Measurements from ENCODE around the gene HMGCL. TPM values are rescaled to one million over a fixed set of nuclear protein-coding genes. Genes with fewer than 3 reads are reported as not detected.

The HMGCL gene
- total and polyA plus RNA-seq, 12 donors: 38.8 to 134 (median 84.1) TPM

- no peak overlapping the region for H3K4me3 ChIP-seq
- H3K27me3 ChIP-seq: no peaks in the 10 kb centered on the region
- intact Hi-C loops (cut with DNase I): loop anchor here in 1 of 2 donors (10.0 kb wide), 1 partner anchor 143 kb away; the partner anchor contains the start of gene CNR2
- peak; percentile 75 to 91 (median 86) for TF ChIP-seq CTCF (IDR thresholded peaks at IDR 0.05)
- TF ChIP-seq POLR2A (IDR thresholded peaks at IDR 0.05): no peak
- WGBS, 4 donors: 14 to 16% (median 14%) methylated on average over 9 to 14 of the region's 14 CpGs
- H3K4me1 ChIP-seq (replicated peaks in 1 of 2): peaks cover under 1 to 8% of the 10 kb centered on the region in 2 donors
- no peaks in the 10 kb centered on the region for H3K9me3 ChIP-seq (replicated peaks in 1 of 3)
- peak; percentile 84 to 97 (median 93) for DNase-seq
- peaks cover 0 to 6% of the 10 kb centered on the region in 2 donors for H3K36me3 ChIP-seq (replicated peaks in 1 of 2)
- no peak overlapping the region for H3K27ac ChIP-seq
Measured at GRCh38 chr1:23772049-23772853, 53.0 kb downstream of the HMGCL start.

- 78 to 84% (median 80%) methylated on average over 5 of the region's 5 CpGs for WGBS, 4 donors
- TF ChIP-seq CTCF (IDR thresholded peaks at IDR 0.05) (no peak), POLR2A (IDR thresholded peaks at IDR 0.05) (no peak)
- Histone ChIP-seq H3K9me3 (replicated peaks in 1 of 3) (no peaks in the 10 kb centered on the region), H3K4me3 (no peak overlapping the region), H3K36me3 (replicated peaks in 1 of 2) (peaks cover 0 to 6% of the 10 kb centered on the region in 2 donors), H3K4me1 (replicated peaks in 1 of 2) (peaks cover 0 to 4% of the 10 kb centered on the region in 2 donors), H3K27me3 (no peaks in the 10 kb centered on the region), H3K27ac (no peak overlapping the region)
- intact Hi-C loops (cut with DNase I): no loop called here
- DNase-seq: no peak
Measured at GRCh38 chr1:23768733-23769132, 56.5 kb downstream of the HMGCL start.

GRCh38 chr1:23763041-23763577 is 62.1 kb downstream of the HMGCL start:
- no peak overlapping the region for H3K27ac ChIP-seq
- peaks cover 0 to 42% of the 10 kb centered on the region in 2 donors for H3K36me3 ChIP-seq (replicated peaks in 1 of 2)
- no peaks in the 10 kb centered on the region for H3K9me3 ChIP-seq (replicated peaks in 1 of 3)
- intact Hi-C loops (cut with DNase I): no loop called here
- DNase-seq: no peak
- H3K4me3 ChIP-seq: no peak overlapping the region
- 89 to 94% (median 92%) methylated on average over 7 of the region's 7 CpGs for WGBS, 4 donors
- peaks cover 0 to 3% of the 10 kb centered on the region in 2 donors for H3K4me1 ChIP-seq (replicated peaks in 1 of 2)
- TF ChIP-seq CTCF (IDR thresholded peaks at IDR 0.05): no peak
- TF ChIP-seq POLR2A (IDR thresholded peaks at IDR 0.05): no peak
- H3K27me3 ChIP-seq: no peaks in the 10 kb centered on the region

- DNase-seq: peak in 1 of 7 donors; percentile 50
- no peaks in the 10 kb centered on the region for H3K27me3 ChIP-seq
- H3K36me3 ChIP-seq (replicated peaks in 1 of 2): peaks cover 0 to 81% of the 10 kb centered on the region in 2 donors
- peaks cover 0 to 3% of the 10 kb centered on the region in 2 donors for H3K4me1 ChIP-seq (replicated peaks in 1 of 2)
- H3K27ac ChIP-seq: peak overlapping the region in 2 of 5 donors; percentile 5 to 9
- H3K4me3 ChIP-seq: no peak overlapping the region
- TF ChIP-seq CTCF (IDR thresholded peaks at IDR 0.05) (no peak), POLR2A (IDR thresholded peaks at IDR 0.05) (no peak)
- intact Hi-C loops (cut with DNase I): loop anchor here in 1 of 2 donors (10.0 kb wide), 1 partner anchor 64 kb away; the partner anchor contains the start of gene RPL11
- 37 to 65% (median 55%) methylated on average over 4 of the region's 4 CpGs for WGBS, 4 donors
- H3K9me3 ChIP-seq (replicated peaks in 1 of 3): no peaks in the 10 kb centered on the region
Measured at GRCh38 chr1:23759277-23759676, 66.0 kb downstream of the HMGCL start.
